MG63 (cell line): ENCODE results near the gene TACC2. TPM values are rescaled to one million over a fixed set of nuclear protein-coding genes. Genes with fewer than 3 reads are reported as not detected.

ENCODE experiments used
- DNase-seq: peaks from one replicate; pipeline ENCODE4 v3.0.0-alpha.2; 2020
- H3K27me3 ChIP-seq: fragments of 250-450 bp; sonication (Bioruptor Pico); 2 replicates; pipeline ENCODE4 v1.5.1; 2020; ENCODE audit warnings: mild to moderate bottlenecking, moderate library complexity
- H3K36me3 ChIP-seq: fragments of 250-450 bp; sonication (Bioruptor Pico); 2 replicates; pipeline ENCODE4 v1.5.1; 2020; ENCODE audit warnings: mild to moderate bottlenecking, moderate library complexity
- H3K4me3 ChIP-seq: fragments of 250-450 bp; sonication (Bioruptor Pico); 2 replicates; pipeline ENCODE4 v1.5.1; 2020; ENCODE audit warnings: mild to moderate bottlenecking, moderate library complexity
- H3K9me3 ChIP-seq: fragments of 250-450 bp; sonication (Bioruptor Pico); 2 replicates; pipeline ENCODE4 v1.5.1; 2020; ENCODE audit warnings: mild to moderate bottlenecking, moderate library complexity
- total RNA-seq: library from RNA; depleted of rRNA; stranded (reverse); fragments of >200 nt; shearing (Covaris generic); gene quantifications from 2 replicates; pipeline ENCODE4 v1.2.3, GENCODE V29; 2014; ENCODE audit warnings: low replicate concordance

Gene TACC2
- total RNA-seq, 1 experiment from 2014 or later, result 7.3 TPM

GRCh38 chr10:122273966-122274545 is 285.1 kb downstream of the TACC2 start:
- no peaks in the 10 kb centered on the region for H3K27me3 ChIP-seq
- DNase-seq, result no peak
- H3K9me3 ChIP-seq, result no peaks in the 10 kb centered on the region
- no peaks in the 10 kb centered on the region for H3K36me3 ChIP-seq
- no peak overlapping the region for H3K4me3 ChIP-seq

- Histone ChIP-seq H3K36me3 (no peaks in the 10 kb centered on the region), H3K4me3 (no peak overlapping the region), H3K27me3 (no peaks in the 10 kb centered on the region), H3K9me3 (no peaks in the 10 kb centered on the region)
- peak; percentile 51 for DNase-seq
These were observed 287.7 kb downstream of the TACC2 start for GRCh38 chr10:122276611-122277208.

GRCh38 chr10:122277526-122278136 is 288.7 kb downstream of the TACC2 start:
- Histone ChIP-seq H3K27me3 (no peaks in the 10 kb centered on the region), H3K4me3 (no peak overlapping the region), H3K36me3 (no peaks in the 10 kb centered on the region), H3K9me3 (no peaks in the 10 kb centered on the region)
- no peak for DNase-seq

GRCh38 chr10:122279725-122280141 is 290.8 kb downstream of the TACC2 start:
- DNase-seq, result peak; percentile 21
- H3K4me3 ChIP-seq, result no peak overlapping the region

GRCh38 chr10:122280156-122280555 is 291.2 kb downstream of the TACC2 start:
- DNase-seq, result no peak
- no peaks in the 10 kb centered on the region for H3K36me3 ChIP-seq
- H3K4me3 ChIP-seq, result no peak overlapping the region
- no peaks in the 10 kb centered on the region for H3K9me3 ChIP-seq
- H3K27me3 ChIP-seq, result no peaks in the 10 kb centered on the region

More at GRCh38 chr10:122279725-122280141, 290.8 kb downstream of the TACC2 start:
- no peaks in the 10 kb centered on the region for H3K36me3 ChIP-seq
- H3K27me3 ChIP-seq, result no peaks in the 10 kb centered on the region
- no peaks in the 10 kb centered on the region for H3K9me3 ChIP-seq

- DNase-seq, result no peak
These were observed 292.2 kb downstream of the TACC2 start for GRCh38 chr10:122281018-122281626.

GRCh38 chr10:122281751-122282150 is 292.8 kb downstream of the TACC2 start:
- Histone ChIP-seq H3K4me3 (no peak overlapping the region), H3K36me3 (no peaks in the 10 kb centered on the region), H3K27me3 (no peaks in the 10 kb centered on the region), H3K9me3 (no peaks in the 10 kb centered on the region)
- DNase-seq, result no peak

More at GRCh38 chr10:122281018-122281626, 292.2 kb downstream of the TACC2 start:
- Histone ChIP-seq H3K27me3 (no peaks in the 10 kb centered on the region), H3K9me3 (no peaks in the 10 kb centered on the region), H3K4me3 (no peak overlapping the region), H3K36me3 (no peaks in the 10 kb centered on the region)

- no peaks in the 10 kb centered on the region for H3K36me3 ChIP-seq
- no peak overlapping the region for H3K4me3 ChIP-seq
- no peaks in the 10 kb centered on the region for H3K9me3 ChIP-seq
- H3K27me3 ChIP-seq, result no peaks in the 10 kb centered on the region
- DNase-seq, result peak; percentile 84
These were observed 293.3 kb downstream of the TACC2 start for GRCh38 chr10:122282253-122282671.

GRCh38 chr10:122282909-122283308 is 293.9 kb downstream of the TACC2 start:
- no peaks in the 10 kb centered on the region for H3K27me3 ChIP-seq
- DNase-seq, result no peak
- H3K36me3 ChIP-seq, result no peaks in the 10 kb centered on the region
- H3K9me3 ChIP-seq, result no peaks in the 10 kb centered on the region
- H3K4me3 ChIP-seq, result no peak overlapping the region

GRCh38 chr10:122285506-122286444 is 296.8 kb downstream of the TACC2 start:
- Histone ChIP-seq H3K27me3 (no peaks in the 10 kb centered on the region), H3K9me3 (no peaks in the 10 kb centered on the region), H3K36me3 (no peaks in the 10 kb centered on the region), H3K4me3 (no peak overlapping the region)
- no peak for DNase-seq

GRCh38 chr10:122286867-122287266 is 297.9 kb downstream of the TACC2 start:
- Histone ChIP-seq H3K27me3 (no peaks in the 10 kb centered on the region), H3K4me3 (no peak overlapping the region), H3K36me3 (no peaks in the 10 kb centered on the region), H3K9me3 (no peaks in the 10 kb centered on the region)
- peak; percentile 94 for DNase-seq

- Histone ChIP-seq H3K36me3 (no peaks in the 10 kb centered on the region), H3K27me3 (no peaks in the 10 kb centered on the region), H3K9me3 (no peaks in the 10 kb centered on the region), H3K4me3 (no peak overlapping the region)
- no peak for DNase-seq
These were observed 298.6 kb downstream of the TACC2 start for GRCh38 chr10:122287570-122287969.

- Histone ChIP-seq H3K36me3 (no peaks in the 10 kb centered on the region), H3K9me3 (no peaks in the 10 kb centered on the region), H3K4me3 (no peak overlapping the region), H3K27me3 (no peaks in the 10 kb centered on the region)
- no peak for DNase-seq
These were observed 299.3 kb downstream of the TACC2 start for GRCh38 chr10:122288262-122288661.

GRCh38 chr10:122288917-122289316 is 300.0 kb downstream of the TACC2 start:
- Histone ChIP-seq H3K36me3 (no peaks in the 10 kb centered on the region), H3K4me3 (no peak overlapping the region), H3K27me3 (no peaks in the 10 kb centered on the region), H3K9me3 (no peaks in the 10 kb centered on the region)
- DNase-seq, result no peak

GRCh38 chr10:122290334-122290733 is 301.4 kb downstream of the TACC2 start:
- Histone ChIP-seq H3K36me3 (no peaks in the 10 kb centered on the region), H3K4me3 (no peak overlapping the region)

GRCh38 chr10:122290833-122291532 is 302.0 kb downstream of the TACC2 start:
- H3K36me3 ChIP-seq, result no peaks in the 10 kb centered on the region
- H3K4me3 ChIP-seq, result no peak overlapping the region
- no peaks in the 10 kb centered on the region for H3K9me3 ChIP-seq
- no peak for DNase-seq
- no peaks in the 10 kb centered on the region for H3K27me3 ChIP-seq

More at GRCh38 chr10:122290334-122290733, 301.4 kb downstream of the TACC2 start:
- no peaks in the 10 kb centered on the region for H3K9me3 ChIP-seq
- DNase-seq, result no peak
- H3K27me3 ChIP-seq, result no peaks in the 10 kb centered on the region
